GM20431 (cell line): ENCODE measurements around the gene MMP19.
"Not testable (repeated sequence)": the region's sequence is repeated elsewhere in the genome, so short reads cannot be mapped to it uniquely, and the experiment has no call there.

Source experiments
- in situ Hi-C: fragments of 300-500 bp; cut with MseI, MboI; formaldehyde crosslinking; loops from one replicate; pipeline ENCODE4 v1.15.0; 2020; ENCODE audit warnings: low sequenced_read_pairs; ENCODE audit not compliant: unreplicated experiment

Gene MMP19

GRCh38 chr12:55845361-55845760 lies 2.6 kb upstream of the MMP19 start:
- in situ Hi-C loops, result no loop called here

- in situ Hi-C loops, result no loop called here
Measured at GRCh38 chr12:55844961-55845360, 2.2 kb upstream of the MMP19 start.

GRCh38 chr12:55843431-55843830 lies 695 bp upstream of the MMP19 start:
- in situ Hi-C loops, result no loop called here

DNA sequence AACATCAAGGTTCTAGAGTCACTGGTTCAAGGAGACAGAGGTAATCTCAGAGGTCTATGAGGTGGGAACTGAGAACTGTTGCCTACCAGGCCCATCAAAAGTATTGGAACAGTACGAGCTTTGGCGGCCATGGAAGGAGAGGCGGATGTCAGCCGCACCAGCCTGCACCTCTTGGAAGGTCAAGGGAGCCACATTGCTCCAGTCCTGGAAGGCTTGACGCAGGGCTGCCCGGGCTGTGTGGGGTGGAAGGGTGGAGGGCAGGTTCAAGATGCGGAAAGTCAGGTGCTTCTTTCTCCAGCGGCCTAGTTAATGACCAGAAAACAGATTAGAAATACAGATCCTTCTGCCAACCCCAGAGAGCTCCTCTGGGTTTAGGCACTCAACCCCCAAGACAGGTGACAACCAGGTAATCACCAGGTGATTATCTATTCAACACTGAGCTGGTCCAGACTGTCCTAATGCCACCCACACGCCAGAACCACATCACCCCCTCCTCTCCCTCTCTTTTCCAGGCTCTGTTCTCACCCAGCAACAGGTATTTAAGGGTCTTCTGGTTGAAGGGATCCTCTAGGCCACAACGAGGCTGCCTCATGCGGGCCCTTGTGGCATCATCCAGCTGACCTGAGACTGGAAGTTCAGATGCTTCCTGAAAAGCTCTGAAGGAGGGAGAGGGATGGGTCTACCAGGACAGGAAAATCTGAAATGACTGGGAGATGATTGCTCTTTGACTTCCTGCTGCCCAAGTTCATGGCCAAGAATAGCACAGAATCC lies 2.0 kb downstream of the MMP19 start:
- in situ Hi-C loops, result no loop called here

DNA sequence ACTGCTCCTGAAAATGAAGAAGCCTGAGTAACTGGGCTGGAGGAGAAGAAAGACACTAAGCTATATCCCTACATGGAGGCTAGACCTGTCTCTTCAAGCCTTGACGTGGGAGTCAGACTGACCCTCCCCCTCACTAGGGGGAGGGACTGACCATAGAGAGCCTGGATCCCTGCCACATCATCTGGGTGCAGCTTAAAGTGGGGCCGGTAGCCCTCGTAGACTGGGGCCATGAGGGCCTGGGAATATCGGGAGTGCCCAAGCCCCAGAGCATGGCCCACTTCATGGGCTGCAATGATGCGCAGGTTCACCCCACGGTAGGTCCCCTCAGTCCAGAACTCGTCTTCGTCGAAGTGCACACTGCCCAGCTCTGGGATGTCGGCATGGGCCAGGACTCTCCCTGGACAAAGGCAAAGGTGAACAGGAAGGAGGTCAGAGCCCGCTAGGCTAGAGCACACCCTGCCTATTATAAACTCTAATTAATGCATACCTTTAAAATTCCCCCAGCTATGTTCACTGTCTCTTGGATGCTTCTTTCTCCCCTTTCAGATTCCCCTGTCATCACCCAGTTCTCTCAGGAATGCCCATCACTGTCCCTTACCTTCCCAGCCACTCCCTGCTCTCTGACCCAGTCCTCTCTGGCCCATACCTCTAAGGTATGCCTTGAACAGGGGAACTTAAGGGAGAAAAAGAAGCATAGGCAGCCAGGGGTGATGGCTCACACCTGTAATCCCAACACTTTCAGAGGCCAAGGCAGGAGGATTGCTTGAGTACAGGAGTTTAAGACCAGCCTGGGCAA lies 3.2 kb downstream of the MMP19 start:
- in situ Hi-C loops, result no loop called here

- in situ Hi-C loops, result no loop called here
Measured at GRCh38 chr12:55838361-55838760, 4.4 kb downstream of the MMP19 start.

DNA sequence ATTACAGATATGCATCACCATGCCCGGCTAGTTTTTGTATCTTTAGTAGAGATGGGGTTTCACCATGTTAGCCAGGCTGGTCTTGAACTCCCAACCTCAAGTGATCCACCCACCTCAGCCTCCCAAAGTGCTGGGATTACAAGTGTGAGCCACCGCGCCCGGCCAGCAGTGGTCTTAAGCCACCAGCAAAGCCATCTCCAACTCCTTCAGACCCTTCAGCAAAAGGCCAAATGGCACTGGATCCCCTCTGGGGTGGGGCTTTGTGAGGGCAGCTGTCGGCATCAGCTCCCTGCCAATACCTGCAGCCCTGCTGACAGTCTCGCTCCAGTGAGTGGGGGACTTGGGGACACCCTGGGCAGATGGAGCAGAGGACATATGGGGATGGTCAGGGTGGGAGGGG lies 8.3 kb downstream of the MMP19 start:
- in situ Hi-C loops, result not testable (repeated sequence)

DNA sequence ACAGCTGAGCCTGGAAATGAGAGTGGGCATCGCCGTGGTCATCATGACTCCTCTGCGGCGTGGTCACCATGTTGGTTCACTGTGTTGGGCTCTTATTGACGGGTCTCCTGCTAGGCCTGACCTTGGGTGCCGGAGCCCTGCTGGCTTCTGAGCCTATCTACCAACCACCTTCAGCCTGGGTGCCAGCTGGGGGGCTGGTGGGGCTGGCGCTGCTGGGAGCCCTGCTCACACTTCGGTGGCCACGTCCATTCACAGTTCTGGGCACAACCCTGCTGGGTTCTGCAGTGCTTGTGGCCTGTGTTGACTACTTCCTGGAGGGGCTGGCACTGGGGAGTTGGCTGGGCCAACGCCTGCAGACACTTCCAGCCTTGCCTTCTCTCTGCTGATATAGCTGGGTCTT lies 9.7 kb downstream of the MMP19 start:
- in situ Hi-C loops, result no loop called here

GRCh38 chr12:55831447-55831815 lies 11.3 kb downstream of the MMP19 start:
- in situ Hi-C loops, result no loop called here

- in situ Hi-C loops, result no loop called here
Measured at GRCh38 chr12:55830601-55831446, 11.9 kb downstream of the MMP19 start.

GRCh38 chr12:55829967-55830600 lies 12.7 kb downstream of the MMP19 start:
- in situ Hi-C loops, result no loop called here

- in situ Hi-C loops, result no loop called here
Measured at GRCh38 chr12:55828357-55828756, 14.4 kb downstream of the MMP19 start.

GRCh38 chr12:55827806-55828205 lies 14.9 kb downstream of the MMP19 start:
- in situ Hi-C loops, result no loop called here

DNA sequence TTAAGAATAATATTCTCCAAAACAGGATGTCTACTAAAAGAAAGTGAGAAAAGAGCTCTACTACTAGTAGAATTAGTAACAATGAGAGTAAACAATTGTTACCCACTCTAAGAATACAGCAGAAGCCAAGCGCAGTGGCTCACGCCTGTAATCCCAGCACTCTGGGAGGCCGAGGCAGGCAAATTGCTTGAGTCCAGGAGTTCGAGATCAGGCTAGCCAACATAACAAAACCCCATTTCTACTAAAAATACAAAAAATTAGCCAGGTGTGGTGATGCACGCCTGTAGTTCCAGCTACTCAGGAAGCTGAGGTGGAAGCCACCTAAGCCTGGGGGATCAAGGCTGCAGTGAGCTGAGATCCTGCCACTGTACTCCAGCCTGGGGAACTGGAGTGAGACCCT lies 18.0 kb downstream of the MMP19 start:
- in situ Hi-C loops, result no loop called here

- in situ Hi-C loops, result no loop called here
Measured at GRCh38 chr12:55823419-55823818, 19.3 kb downstream of the MMP19 start.

GRCh38 chr12:55822228-55822627 lies 20.5 kb downstream of the MMP19 start:
- in situ Hi-C loops, result no loop called here

- in situ Hi-C loops, result no loop called here
Measured at GRCh38 chr12:55820679-55821078, 22.1 kb downstream of the MMP19 start.

DNA sequence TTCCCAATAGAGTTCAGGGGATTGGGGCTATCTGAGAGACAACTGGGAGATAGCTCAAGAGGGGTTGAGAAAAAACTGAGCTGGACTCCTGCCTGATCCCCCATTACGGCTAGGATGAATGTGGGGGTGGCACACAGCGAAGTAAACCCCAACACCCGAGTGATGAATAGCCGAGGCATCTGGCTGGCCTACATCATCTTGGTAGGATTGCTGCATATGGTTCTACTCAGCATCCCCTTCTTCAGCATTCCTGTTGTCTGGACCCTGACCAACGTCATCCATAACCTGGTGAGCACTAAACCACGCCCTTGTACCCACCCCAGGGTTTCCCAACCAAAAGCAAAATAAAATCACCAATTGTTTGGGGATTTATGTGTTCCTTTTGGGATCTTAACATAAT lies 23.9 kb downstream of the MMP19 start:
- in situ Hi-C loops, result no loop called here

GRCh38 chr12:55818140-55818728 lies 24.5 kb downstream of the MMP19 start:
- in situ Hi-C loops, result no loop called here
